Astrocyte (in vitro differentiated cells and primary cell): Measurements from ENCODE around the gene CYP39A1.

Experiments used
- EZH2 ChIP-seq: IDR thresholded peaks from 2 replicates; pipeline ENCODE4 v1.6.1; 2012; ENCODE audit warnings: mild to moderate bottlenecking, low read length, inconsistent platforms; ENCODE audit not compliant: insufficient read depth
- TF ChIP-seq, protein P1 (sequence below): IDR thresholded peaks from 2 replicates; pipeline ENCODE4 v1.5.1; 2011; ENCODE audit warnings: low read depth, mild to moderate bottlenecking, inconsistent platforms, low read length, moderate library complexity; ENCODE audit not compliant: insufficient read depth

DNA sequence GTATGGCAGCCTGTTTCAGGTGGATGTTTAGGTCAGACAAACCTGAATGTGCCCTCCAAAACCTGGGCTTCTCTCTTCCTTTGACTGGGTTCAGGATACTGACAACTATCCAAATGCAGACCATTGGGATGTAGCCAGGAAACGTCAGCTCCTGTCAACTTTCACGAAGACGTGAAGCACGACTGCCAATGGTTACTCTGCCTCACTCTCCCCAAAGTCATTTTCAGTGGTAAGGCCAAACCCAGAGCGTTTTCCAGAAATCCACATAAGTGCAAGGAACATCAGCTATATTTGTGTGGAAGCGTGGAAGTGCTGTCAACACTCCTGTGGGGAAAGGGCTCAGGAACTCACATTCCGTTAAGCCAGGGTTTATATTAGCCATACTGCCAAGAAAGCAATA, 141.3 kb downstream of the CYP39A1 start:
- no peak for TF ChIP-seq EZH2
- TF ChIP-seq, protein P1, sequence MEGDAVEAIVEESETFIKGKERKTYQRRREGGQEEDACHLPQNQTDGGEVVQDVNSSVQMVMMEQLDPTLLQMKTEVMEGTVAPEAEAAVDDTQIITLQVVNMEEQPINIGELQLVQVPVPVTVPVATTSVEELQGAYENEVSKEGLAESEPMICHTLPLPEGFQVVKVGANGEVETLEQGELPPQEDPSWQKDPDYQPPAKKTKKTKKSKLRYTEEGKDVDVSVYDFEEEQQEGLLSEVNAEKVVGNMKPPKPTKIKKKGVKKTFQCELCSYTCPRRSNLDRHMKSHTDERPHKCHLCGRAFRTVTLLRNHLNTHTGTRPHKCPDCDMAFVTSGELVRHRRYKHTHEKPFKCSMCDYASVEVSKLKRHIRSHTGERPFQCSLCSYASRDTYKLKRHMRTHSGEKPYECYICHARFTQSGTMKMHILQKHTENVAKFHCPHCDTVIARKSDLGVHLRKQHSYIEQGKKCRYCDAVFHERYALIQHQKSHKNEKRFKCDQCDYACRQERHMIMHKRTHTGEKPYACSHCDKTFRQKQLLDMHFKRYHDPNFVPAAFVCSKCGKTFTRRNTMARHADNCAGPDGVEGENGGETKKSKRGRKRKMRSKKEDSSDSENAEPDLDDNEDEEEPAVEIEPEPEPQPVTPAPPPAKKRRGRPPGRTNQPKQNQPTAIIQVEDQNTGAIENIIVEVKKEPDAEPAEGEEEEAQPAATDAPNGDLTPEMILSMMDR = no peak
